DOHH2 (cell line): ENCODE results near the gene ADAMTS15.

Experiments used
- H3F3A ChIP-seq: fragments of 200-600 bp; sonication (generic), shearing (Covaris generic); 2 replicates; pipeline ENCODE4 v1.6.0; 2016; ENCODE audit warnings: antibody characterized with exemption, mild to moderate bottlenecking; ENCODE audit not compliant: control insufficient read depth, insufficient read depth
- H3K27ac ChIP-seq: fragments of 200-600 bp; sonication (generic); 2 replicates; pipeline ENCODE4 v1.5.1; 2014; ENCODE audit warnings: low read depth, mild to moderate bottlenecking, low read length, moderate library complexity
- H3K27me3 ChIP-seq: fragments of 200-600 bp; sonication (generic); 2 replicates; pipeline ENCODE4 v1.6.1; 2014; ENCODE audit warnings: mild to moderate bottlenecking, low read length, mixed read lengths; ENCODE audit not compliant: control insufficient read depth
- H3K36me3 ChIP-seq: fragments of 200-600 bp; sonication (generic); 2 replicates; pipeline ENCODE4 v1.6.1; 2014; ENCODE audit warnings: mild to moderate bottlenecking, low read length, moderate library complexity, mixed read lengths; ENCODE audit not compliant: control insufficient read depth
- H3K4me1 ChIP-seq: fragments of 200-600 bp; sonication (generic); 2 replicates; pipeline ENCODE4 v1.6.1; 2014; ENCODE audit warnings: mild to moderate bottlenecking, low read length, mixed read lengths; ENCODE audit not compliant: control insufficient read depth
- H3K4me2 ChIP-seq: fragments of 200-600 bp; sonication (generic); 2 replicates; pipeline ENCODE4 v1.6.0; 2014; ENCODE audit warnings: mild to moderate bottlenecking, low read length, moderate library complexity
- H3K4me3 ChIP-seq: fragments of 200-600 bp; sonication (generic); 2 replicates; pipeline ENCODE4 v1.5.1; 2014; ENCODE audit warnings: mild to moderate bottlenecking, low read length, mixed read lengths
- H3K79me2 ChIP-seq: fragments of 200-600 bp; sonication (generic); 2 replicates; pipeline ENCODE4 v1.6.1; 2014; ENCODE audit warnings: mild to moderate bottlenecking, low read length, mixed read lengths; ENCODE audit not compliant: control insufficient read depth
- H3K9me2 ChIP-seq: fragments of 200-600 bp; sonication (generic); replicated peaks from 2 replicates; pipeline ENCODE4 v1.6.1; 2014; ENCODE audit warnings: mild to moderate bottlenecking, low read length, mixed read lengths; ENCODE audit not compliant: control insufficient read depth
- H3K9me3 ChIP-seq: fragments of 200-600 bp; sonication (generic); 2 replicates; pipeline ENCODE4 v1.6.1; 2014; ENCODE audit warnings: antibody characterized with exemption, low read length, mixed read lengths; ENCODE audit not compliant: control insufficient read depth, insufficient read depth
- H4K20me1 ChIP-seq: fragments of 200-600 bp; sonication (generic); 2 replicates; pipeline ENCODE4 v1.6.0; 2014; ENCODE audit warnings: low read depth, mild to moderate bottlenecking, antibody characterized with exemption, low read length, moderate library complexity; ENCODE audit not compliant: control insufficient read depth, insufficient read depth
- EZH2phosphoT487 ChIP-seq: fragments of 200-600 bp; sonication (generic); IDR thresholded peaks from 2 replicates; pipeline ENCODE4 v1.6.1; 2017; ENCODE audit warnings: borderline replicate concordance, mild to moderate bottlenecking, antibody characterized with exemption, low read length, moderate library complexity, mixed read lengths
- TF ChIP-seq, protein P1 (sequence below): fragments of 200-600 bp; sonication (generic); IDR thresholded peaks from one replicate; pipeline ENCODE4 v1.5.1; 2014; ENCODE audit warnings: antibody characterized with exemption, mild to moderate bottlenecking, low read depth, low read length; ENCODE audit not compliant: poor library complexity, severe bottlenecking

ADAMTS15 gene

DNA sequence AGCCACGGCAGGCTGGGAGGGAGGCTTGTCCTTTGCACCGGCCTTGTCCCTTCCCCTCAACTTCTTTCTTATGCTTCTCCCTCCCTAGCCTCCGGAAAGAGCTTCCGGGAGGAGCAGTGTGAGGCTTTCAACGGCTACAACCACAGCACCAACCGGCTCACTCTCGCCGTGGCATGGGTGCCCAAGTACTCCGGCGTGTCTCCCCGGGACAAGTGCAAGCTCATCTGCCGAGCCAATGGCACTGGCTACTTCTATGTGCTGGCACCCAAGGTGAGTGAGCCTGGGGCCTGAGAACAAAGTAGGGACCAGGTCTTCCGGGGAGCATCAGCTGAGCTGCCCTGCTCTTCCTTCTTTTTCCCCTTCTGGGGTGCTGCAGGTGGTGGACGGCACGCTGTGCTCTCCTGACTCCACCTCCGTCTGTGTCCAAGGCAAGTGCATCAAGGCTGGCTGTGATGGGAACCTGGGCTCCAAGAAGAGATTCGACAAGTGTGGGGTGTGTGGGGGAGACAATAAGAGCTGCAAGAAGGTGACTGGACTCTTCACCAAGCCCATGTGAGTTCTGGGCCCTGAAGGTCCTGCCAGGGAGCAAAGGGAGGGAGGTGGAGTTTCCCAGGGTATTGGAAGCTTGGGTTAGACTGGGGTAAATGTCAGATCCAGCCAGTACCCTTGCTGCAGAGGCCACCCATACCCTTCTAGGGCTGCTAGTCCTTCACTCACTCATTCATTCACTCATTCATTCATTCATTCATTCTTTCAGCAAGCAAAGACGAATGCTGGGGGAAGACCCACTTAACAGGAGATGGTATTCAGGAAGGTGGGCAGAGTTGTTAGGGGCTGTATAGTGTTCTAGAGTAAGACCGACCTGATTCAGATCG, 22.6 kb downstream of the ADAMTS15 start:
- Histone ChIP-seq H3K9me2 (no peaks in the 10 kb centered on the region), H3K4me2 (no peak overlapping the region), H3K79me2 (no peaks in the 10 kb centered on the region), H3K4me3 (no peak overlapping the region), H3K36me3 (no peaks in the 10 kb centered on the region), H3K27me3 (no peaks in the 10 kb centered on the region), H3K9me3 (no peaks in the 10 kb centered on the region), H4K20me1 (no peaks in the 10 kb centered on the region), H3F3A (no peaks in the 10 kb centered on the region), H3K4me1 (no peaks in the 10 kb centered on the region), H3K27ac (no peak overlapping the region)
- TF ChIP-seq, protein P1, sequence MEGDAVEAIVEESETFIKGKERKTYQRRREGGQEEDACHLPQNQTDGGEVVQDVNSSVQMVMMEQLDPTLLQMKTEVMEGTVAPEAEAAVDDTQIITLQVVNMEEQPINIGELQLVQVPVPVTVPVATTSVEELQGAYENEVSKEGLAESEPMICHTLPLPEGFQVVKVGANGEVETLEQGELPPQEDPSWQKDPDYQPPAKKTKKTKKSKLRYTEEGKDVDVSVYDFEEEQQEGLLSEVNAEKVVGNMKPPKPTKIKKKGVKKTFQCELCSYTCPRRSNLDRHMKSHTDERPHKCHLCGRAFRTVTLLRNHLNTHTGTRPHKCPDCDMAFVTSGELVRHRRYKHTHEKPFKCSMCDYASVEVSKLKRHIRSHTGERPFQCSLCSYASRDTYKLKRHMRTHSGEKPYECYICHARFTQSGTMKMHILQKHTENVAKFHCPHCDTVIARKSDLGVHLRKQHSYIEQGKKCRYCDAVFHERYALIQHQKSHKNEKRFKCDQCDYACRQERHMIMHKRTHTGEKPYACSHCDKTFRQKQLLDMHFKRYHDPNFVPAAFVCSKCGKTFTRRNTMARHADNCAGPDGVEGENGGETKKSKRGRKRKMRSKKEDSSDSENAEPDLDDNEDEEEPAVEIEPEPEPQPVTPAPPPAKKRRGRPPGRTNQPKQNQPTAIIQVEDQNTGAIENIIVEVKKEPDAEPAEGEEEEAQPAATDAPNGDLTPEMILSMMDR: no peak
- no peak for TF ChIP-seq EZH2phosphoT487

DNA sequence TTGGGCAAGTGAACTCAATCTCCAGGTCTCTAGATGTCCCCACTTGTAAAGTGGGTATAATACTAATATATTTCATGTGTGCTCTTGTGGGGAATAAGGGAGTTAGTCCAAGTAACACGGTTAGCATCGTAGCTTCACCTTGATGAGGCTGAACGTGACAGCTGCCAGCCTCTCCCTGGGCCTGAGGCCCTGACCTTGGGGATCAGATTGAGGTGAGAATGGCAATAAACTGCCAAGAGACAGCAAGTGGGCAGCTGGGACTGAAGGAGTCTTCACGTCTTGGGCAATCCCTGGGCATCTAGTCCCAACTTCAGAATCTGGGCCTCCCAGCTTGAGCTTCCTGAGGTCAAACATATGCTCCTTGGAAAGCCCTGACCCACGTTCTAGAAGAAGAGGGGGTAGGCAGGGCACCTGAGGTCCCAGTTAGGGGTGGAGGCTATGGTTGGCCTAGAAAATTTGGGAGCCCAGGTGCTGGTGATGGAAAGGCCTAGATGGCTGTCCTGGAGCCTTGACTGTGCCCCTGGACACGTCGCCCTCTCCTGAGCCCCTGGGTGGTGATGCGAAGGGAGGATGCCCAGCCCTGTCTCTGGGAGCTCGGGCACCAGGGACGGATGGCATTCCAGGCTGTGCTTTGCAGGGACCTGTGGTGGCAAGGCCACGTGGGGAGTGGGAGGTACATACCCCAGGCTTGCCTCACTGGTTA, 23.4 kb downstream of the ADAMTS15 start:
- TF ChIP-seq, protein P1: no peak
- TF ChIP-seq EZH2phosphoT487: no peak
- H3K27me3 ChIP-seq: no peaks in the 10 kb centered on the region
- no peak overlapping the region for H3K4me3 ChIP-seq
- no peaks in the 10 kb centered on the region for H3F3A ChIP-seq
- H4K20me1 ChIP-seq: no peaks in the 10 kb centered on the region
- no peaks in the 10 kb centered on the region for H3K9me2 ChIP-seq
- H3K27ac ChIP-seq: no peak overlapping the region
- H3K9me3 ChIP-seq: no peaks in the 10 kb centered on the region
- H3K4me2 ChIP-seq: no peak overlapping the region
- H3K4me1 ChIP-seq: no peaks in the 10 kb centered on the region
- H3K79me2 ChIP-seq: no peaks in the 10 kb centered on the region
- no peaks in the 10 kb centered on the region for H3K36me3 ChIP-seq

DNA sequence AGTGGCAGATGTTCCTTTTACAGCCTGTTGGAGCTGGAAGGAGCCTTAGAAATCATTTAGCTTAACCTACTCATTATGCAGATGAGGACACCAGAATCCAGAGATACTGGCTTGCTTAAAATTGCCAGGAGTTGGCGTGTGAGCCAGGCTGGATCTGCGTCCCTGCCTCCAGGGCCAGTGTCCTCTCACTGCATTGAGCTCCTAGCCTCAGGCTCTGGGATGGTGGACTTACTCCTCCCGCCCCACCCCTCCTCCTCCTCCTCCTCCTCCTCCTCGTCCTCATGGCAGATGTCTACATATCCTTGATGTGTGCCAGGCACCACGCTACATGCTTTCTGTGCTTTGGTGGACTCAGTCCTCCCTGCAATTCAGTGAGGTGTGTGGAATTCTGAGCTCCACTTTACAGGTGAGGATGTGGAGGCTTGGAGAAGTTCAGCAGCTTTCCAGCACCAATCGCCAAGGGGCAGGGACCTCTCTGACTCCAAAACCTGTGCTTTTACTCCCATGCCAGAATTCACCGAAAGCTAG, 24.1 kb downstream of the ADAMTS15 start:
- no peak overlapping the region for H3K27ac ChIP-seq
- no peaks in the 10 kb centered on the region for H3K27me3 ChIP-seq
- no peaks in the 10 kb centered on the region for H3K36me3 ChIP-seq
- no peak overlapping the region for H3K4me2 ChIP-seq
- no peaks in the 10 kb centered on the region for H3K4me1 ChIP-seq
- no peaks in the 10 kb centered on the region for H3K9me2 ChIP-seq
- H3K9me3 ChIP-seq: no peaks in the 10 kb centered on the region
- H3K4me3 ChIP-seq: no peak overlapping the region
- no peaks in the 10 kb centered on the region for H3K79me2 ChIP-seq
- no peaks in the 10 kb centered on the region for H4K20me1 ChIP-seq
- TF ChIP-seq, protein P1: no peak
- no peak for TF ChIP-seq EZH2phosphoT487
- no peaks in the 10 kb centered on the region for H3F3A ChIP-seq
